RWPE2 (cell line): Measurements from ENCODE around the gene PDE9A.

Experiments used
- ATAC-seq: fragments of 200-7000 bp; cut with Tn5 transposase; 3 replicates; pipeline ENCODE4 v1.9.1; 2021; ENCODE audit warnings: low read depth
- DNase-seq: peaks from one replicate; pipeline ENCODE4 v3.0.0-alpha.2; 2020; ENCODE audit warnings: low spot score
- H3K27ac ChIP-seq: fragments of 450-650 bp; 2 replicates; pipeline ENCODE4 v1.5.1; 2017; ENCODE audit warnings: mild to moderate bottlenecking; ENCODE audit not compliant: poor library complexity, severe bottlenecking
- H3K27me3 ChIP-seq: fragments of 250-450 bp; sonication (Bioruptor Pico); 2 replicates; pipeline ENCODE4 v1.5.1; 2021; ENCODE audit warnings: mild to moderate bottlenecking, moderate library complexity; ENCODE audit not compliant: insufficient read depth, poor library complexity, severe bottlenecking
- H3K36me3 ChIP-seq: fragments of 250-450 bp; sonication (Bioruptor Pico); 2 replicates; pipeline ENCODE4 v1.5.1; 2020; ENCODE audit warnings: low read depth, mild to moderate bottlenecking, moderate library complexity
- H3K4me1 ChIP-seq: fragments of 250-450 bp; sonication (Bioruptor Pico); 2 replicates; pipeline ENCODE4 v1.5.1; 2021; ENCODE audit warnings: mild to moderate bottlenecking, moderate library complexity; ENCODE audit not compliant: insufficient read depth, poor library complexity, severe bottlenecking
- H3K4me3 ChIP-seq: fragments of 250-450 bp; sonication (Bioruptor Pico); 2 replicates; pipeline ENCODE4 v1.5.1; 2021; ENCODE audit warnings: mild to moderate bottlenecking, moderate library complexity; ENCODE audit not compliant: severe bottlenecking
- H3K9me3 ChIP-seq: fragments of 250-450 bp; sonication (Bioruptor Pico); 2 replicates; pipeline ENCODE4 v1.5.1; 2021; ENCODE audit warnings: mild to moderate bottlenecking, moderate library complexity; ENCODE audit not compliant: severe bottlenecking
- CTCF ChIP-seq: fragments of 450-650 bp; IDR thresholded peaks from one replicate; pipeline ENCODE4 v1.5.1; 2017; ENCODE audit warnings: mild to moderate bottlenecking, moderate library complexity; ENCODE audit not compliant: poor library complexity, severe bottlenecking

The PDE9A gene

GRCh38 chr21:42619166-42619565 is 34.3 kb upstream of the PDE9A start:
- Histone ChIP-seq H3K4me3 (no peak overlapping the region), H3K36me3 (no peaks in the 10 kb centered on the region), H3K9me3 (no peaks in the 10 kb centered on the region), H3K27ac (no peak overlapping the region), H3K4me1 (peaks cover 4% of the 10 kb centered on the region), H3K27me3 (peaks cover 5% of the 10 kb centered on the region)
- no peak for DNase-seq
- no peak for ATAC-seq
- no peak for TF ChIP-seq CTCF

- Histone ChIP-seq H3K4me1 (peaks cover 2% of the 10 kb centered on the region), H3K9me3 (no peaks in the 10 kb centered on the region), H3K4me3 (no peak overlapping the region), H3K27me3 (peaks cover 5% of the 10 kb centered on the region), H3K36me3 (no peaks in the 10 kb centered on the region), H3K27ac (no peak overlapping the region)
- no peak for TF ChIP-seq CTCF
- ATAC-seq (no peak), DNase-seq (peak; percentile 23)
These were observed 33.6 kb upstream of the PDE9A start for GRCh38 chr21:42619841-42620240.

GRCh38 chr21:42621166-42621818 is 32.1 kb upstream of the PDE9A start:
- Histone ChIP-seq H3K36me3 (no peaks in the 10 kb centered on the region), H3K9me3 (no peaks in the 10 kb centered on the region), H3K27ac (no peak overlapping the region), H3K4me1 (no peaks in the 10 kb centered on the region), H3K4me3 (no peak overlapping the region), H3K27me3 (peaks cover 5% of the 10 kb centered on the region)
- DNase-seq (peak; percentile 33), ATAC-seq (no peak)
- no peak for TF ChIP-seq CTCF

- H3K27me3 ChIP-seq: peaks cover under 1% of the 10 kb centered on the region
- ATAC-seq (no peak), DNase-seq (no peak)
- no peak overlapping the region for H3K4me3 ChIP-seq
- no peak for TF ChIP-seq CTCF
- H3K27ac ChIP-seq: no peak overlapping the region
- no peaks in the 10 kb centered on the region for H3K4me1 ChIP-seq
- no peaks in the 10 kb centered on the region for H3K9me3 ChIP-seq
- no peaks in the 10 kb centered on the region for H3K36me3 ChIP-seq
These were observed 31.6 kb upstream of the PDE9A start for GRCh38 chr21:42621819-42622177.

GRCh38 chr21:42622284-42622683 is 31.1 kb upstream of the PDE9A start:
- DNase-seq (no peak), ATAC-seq (no peak)
- Histone ChIP-seq H3K9me3 (no peaks in the 10 kb centered on the region), H3K27me3 (no peaks in the 10 kb centered on the region), H3K4me1 (no peaks in the 10 kb centered on the region), H3K4me3 (no peak overlapping the region), H3K36me3 (no peaks in the 10 kb centered on the region), H3K27ac (no peak overlapping the region)
- no peak for TF ChIP-seq CTCF
